Stimulated activated CD4-positive, alpha-beta T cell treated with anti-CD3 and anti-CD28 coated beads, TNF-alpha, amount 100 ng/mL, for 4 hours (primary cell): ENCODE measurements around the gene CUEDC1.
A peak's percentile ranks its signal among the peaks of the same experiment; 100 is the strongest.
"Not testable (repeated sequence)": the region's sequence is repeated elsewhere in the genome, so short reads cannot be mapped to it uniquely, and the experiment has no call there.

Experiments used
- DNase-seq, 3 experiments: peaks; one replicate each; pipeline ENCODE4 v3.0.0-alpha.2; 2020; ENCODE audit warnings: low read depth in 3 of 3

The CUEDC1 gene

DNA sequence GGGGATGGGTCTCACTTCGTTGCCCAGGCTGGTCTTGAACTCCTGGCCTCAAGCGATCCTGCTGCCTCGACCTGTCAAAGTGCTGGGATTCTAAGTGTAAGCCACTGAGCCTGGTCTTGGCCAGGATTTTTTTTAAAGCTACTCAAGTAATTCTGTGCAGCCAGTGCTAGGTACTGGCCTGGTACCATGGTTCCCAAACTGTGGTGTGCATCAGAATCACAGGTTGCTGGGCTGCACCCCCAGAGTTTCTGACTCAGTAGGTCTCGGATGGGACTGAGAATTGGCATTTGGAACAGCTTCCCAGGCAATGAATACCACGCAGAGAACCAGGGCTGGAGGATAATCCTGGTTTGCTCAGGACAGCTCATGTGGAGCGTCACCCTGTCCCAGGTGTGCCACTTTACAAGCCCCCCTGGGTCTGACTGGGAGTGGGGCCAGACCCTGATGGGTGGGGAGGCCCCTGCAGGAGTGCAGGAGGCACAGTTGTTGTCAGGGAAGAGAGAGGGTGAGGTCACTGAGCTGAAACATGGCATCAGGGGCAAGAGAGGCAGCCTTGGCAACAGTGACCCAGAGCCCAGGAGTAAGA is 94.7 kb downstream of the CUEDC1 start:
- DNase-seq, result no peak

GRCh38 chr17:57859601-57860413 is 95.4 kb downstream of the CUEDC1 start:
- no peak for DNase-seq

- DNase-seq, result no peak
Measured at GRCh38 chr17:57858838-57859237, 96.4 kb downstream of the CUEDC1 start.

GRCh38 chr17:57856792-57857620 is 98.2 kb downstream of the CUEDC1 start:
- no peak for DNase-seq

DNA sequence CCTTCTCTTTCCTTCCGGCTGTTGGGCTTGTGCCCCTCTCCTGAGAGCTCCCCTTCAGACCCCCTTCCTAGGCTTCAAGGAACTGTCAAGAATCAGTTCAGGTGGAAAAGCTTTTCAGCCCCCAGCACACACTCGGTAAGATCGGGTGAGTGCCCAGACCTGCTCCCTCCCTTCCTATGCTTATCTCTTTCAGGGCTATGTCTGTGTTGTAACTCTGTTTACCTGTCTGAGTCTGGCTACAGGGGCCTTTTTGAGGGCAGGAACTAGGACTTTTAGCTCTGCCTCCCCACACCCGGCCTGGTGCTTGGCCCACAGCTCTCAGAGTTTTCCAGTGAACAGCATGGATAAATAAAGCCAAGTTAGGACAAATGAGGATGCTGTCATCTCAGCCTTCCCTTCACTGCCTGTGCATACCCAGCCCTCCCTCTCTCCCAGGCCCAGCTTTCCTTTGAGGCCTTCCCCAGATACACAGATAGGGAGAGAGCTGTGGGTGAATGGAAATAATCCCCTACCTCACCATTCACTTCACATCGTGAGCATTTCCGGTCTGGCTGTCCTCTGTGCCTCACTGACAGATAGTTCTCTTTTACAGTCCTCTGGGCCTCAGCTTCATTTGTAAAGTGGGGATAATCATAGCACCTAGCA is 99.7 kb downstream of the CUEDC1 start:
- DNase-seq, result no peak

DNA sequence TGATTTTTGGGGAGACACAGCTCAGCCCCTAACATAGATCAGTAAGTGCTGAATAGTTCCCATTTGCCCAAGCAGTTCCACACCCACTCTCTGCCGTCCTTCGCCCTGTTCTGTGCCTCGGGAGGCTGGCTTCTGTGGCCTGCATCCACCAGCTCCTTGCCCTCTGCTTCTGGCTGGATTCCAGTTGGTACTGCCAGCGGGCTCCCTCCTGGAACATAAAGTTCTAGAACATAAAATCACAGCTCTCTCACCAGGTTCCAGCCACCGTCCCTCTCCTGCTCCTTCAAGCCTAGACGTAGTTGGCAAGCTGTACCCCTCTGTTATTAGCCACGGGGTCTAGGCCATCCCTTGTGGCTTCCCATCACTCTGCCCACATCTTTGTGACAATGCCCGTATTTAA is 101.5 kb downstream of the CUEDC1 start:
- no peak for DNase-seq

GRCh38 chr17:57852955-57853328 is 102.3 kb downstream of the CUEDC1 start:
- DNase-seq, result no peak

DNA sequence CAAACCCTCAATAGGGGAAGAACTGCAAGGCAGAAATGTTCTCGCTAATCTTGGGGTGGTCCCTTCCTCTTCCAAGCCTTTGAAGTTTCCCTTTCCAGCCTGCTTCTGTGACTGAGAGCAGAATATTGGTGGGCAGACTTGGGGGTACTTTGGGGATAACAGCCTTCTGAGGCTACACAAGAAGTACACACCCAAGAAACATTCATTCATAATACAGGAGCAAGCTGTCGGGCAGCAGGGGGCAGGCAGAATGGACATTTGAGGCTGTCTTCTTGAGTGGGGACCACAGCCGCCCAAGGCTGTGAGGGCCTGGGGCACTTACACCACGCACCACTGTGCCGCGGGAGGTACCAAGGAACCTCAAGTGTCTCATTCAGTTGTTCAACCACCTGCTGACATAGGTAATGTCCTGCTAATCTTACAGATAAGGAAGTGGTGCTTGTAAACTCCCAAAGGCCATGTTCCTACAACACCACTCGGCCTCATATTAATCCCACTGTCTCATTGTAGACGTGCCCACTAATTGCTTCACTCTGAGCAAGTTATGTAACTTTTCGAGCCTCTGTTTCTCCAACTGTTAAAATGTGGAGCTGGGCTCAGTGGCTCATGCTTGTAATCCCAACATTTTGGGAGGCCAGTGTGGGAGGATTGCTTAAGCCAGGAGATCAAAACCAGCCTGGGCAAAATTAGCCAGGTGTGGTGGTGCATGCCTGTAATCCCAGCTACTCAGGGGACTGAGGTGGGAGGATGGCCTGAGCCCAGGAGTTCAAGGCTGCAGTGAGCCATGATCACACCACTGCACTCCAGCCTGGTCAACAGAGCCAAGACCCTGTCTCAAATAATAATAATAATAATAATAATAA is 102.9 kb downstream of the CUEDC1 start:
- no peak for DNase-seq

DNA sequence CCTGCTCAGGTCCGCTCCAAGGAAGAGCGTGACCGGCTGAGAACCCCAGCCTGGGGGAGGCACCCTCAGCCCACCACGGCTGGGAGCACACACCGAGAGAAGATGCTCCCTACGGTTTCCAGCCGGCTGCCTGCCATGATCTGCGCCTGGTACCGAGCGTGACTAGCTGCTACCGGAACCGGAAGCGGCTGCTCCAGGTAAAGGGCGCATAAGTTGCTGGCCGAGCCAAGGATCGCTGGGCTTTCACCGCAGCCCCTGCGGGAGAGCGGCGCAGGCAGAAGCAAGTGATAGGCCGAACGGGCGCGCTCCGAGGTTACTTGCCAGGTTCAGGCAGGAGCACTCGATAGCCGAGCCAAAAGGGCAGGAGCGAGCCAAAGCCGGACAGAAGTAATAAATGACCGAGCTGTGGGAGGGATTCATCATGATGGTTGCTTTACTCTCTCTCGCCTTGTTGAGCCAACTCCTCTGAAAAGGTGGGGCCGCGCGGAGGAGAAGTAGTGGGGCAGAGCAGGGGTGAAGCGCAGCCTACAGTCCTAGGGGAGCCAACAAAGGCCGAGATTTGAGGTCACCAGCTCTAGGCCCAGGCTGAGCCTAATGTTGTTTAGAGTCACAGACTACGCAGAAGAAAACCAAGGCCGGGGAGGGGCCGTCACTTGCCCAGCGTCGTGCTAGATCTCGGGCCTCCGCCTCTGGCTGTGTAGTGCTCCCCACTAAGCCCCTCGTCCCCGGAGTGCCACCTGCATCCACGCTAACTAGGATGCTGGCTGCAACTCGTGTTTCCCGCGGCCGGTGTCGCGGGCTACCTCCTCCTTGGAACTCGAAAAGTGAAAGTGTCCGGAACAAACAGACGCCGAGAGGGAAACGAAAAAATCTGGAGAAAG is 105.1 kb downstream of the CUEDC1 start, which contains the start of gene MRPS23:
MRPS23 (minus strand) TSS at position 171 of the 881 bp plus-strand sequence; CDS start at position 137, 34 bp downstream.
- DNase-seq, result peak; percentile 85 to 94 (median 93)

DNA sequence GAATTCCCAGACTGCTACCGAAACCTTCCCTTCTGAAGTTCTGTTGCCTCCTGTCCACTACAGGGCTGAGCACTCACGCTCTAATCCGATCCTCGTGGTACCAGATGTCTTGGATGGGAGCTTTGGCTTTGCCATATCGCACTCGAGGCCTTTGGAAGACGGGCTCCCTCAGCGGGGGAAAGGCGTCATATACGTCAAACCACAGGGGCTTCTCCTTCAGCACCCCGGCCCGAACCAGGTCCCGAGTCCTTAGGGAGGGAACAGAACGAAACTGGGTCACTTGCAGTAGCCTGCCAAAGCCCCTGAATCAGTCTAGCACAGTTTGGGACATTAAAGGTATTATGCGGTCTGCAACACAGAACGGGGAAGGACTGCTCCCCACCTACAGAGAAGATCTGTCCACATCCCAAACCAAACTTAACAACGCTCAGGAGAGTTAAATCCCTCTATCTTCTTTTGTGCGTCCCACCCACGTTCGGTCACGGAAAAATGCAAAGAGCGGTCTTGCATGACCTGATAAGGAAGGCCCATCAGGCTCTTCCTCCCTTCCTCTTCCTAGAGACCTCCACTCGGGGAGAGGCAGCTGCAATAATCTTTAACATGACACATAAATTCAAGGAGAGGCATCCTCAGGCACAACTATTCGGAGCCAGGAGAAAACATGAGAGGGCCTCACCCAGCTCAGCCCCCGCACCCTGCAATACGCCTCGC is 105.9 kb downstream of the CUEDC1 start:
- DNase-seq, result no peak

GRCh38 chr17:57846056-57846945 is 108.9 kb downstream of the CUEDC1 start:
- not testable (repeated sequence) for DNase-seq

DNA sequence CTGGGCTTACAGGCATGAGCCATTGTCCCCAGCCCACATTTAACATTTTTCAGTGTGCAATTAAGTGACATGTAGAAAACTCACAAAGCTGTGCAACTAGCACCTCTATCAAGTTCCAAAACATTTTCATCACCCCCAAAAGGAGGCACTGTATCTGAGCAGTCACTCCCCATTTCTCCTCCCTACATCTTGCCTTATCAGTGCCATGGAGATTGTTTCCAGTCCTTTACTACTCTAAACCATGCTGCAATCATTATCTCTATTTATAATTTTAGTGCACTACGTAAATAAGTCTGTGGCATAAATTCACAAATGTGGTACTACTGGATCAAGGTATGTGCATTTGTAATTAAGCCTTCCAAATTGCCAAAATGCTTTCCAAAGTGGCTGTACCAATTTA is 112.9 kb downstream of the CUEDC1 start:
- no peak for DNase-seq

GRCh38 chr17:57839571-57839923 is 115.7 kb downstream of the CUEDC1 start:
- DNase-seq, result no peak

- no peak for DNase-seq
Measured at GRCh38 chr17:57838857-57839570, 116.2 kb downstream of the CUEDC1 start.

- no peak for DNase-seq
Measured at GRCh38 chr17:57838453-57838852, 116.8 kb downstream of the CUEDC1 start.

DNA sequence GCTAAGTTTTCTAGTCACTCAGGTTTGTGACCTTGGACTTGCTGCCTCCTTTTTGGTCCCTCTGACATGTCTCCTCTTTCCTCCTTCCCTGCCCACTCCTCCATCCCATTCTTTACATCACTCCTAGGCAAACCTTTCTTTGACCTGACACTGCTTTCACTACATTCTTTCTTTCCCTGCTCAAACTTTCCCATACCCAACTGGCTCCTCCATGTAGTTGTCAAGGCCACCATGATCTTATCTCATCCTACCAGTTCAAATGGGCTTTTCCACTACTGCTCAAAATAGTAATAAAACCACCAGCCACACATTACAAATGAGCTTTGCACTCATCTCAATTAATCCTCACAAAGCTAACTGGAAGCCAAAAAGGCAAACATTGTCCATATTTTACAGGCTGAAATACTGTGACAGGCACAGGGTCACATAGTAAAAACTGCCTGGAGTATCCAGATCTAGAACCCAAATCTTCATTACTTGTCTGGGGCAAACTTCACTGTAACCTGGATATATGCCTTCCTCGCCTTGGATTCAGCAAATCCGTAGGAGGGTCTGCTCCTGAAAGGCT is 119.8 kb downstream of the CUEDC1 start:
- no peak for DNase-seq

DNA sequence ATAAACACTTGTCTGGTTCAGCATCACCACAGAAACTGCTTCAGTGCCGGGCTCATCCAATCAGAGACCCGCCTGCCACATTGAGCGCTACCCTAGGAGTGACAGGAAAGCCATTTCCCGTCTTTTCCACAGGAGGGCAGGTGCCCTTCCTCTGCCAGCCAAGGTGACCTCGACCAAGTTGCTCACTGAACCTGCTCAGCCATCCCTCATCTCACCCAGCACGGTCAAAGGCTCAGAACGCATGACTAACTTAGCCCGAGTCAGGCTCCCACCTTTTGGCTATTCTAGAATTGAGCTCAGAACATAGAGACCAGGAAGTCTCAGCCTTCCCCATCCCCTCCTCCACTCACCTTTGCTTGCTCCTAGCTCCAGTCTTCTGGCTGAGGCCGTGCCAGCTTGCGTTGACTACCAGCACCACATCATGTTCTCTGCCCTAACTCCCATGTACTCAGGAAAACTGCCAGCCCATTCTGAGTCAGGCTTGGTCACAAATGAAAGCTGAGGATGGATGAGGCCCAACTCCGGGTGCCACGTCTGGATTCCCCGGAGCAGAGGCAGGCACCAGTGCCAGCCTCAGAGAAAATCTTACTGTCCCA is 121.0 kb downstream of the CUEDC1 start:
- DNase-seq, result no peak
